Activated CD8-positive, alpha-beta memory T cell treated with anti-CD3 and anti-CD28 coated beads, Interleukin-2, amount 50 U/mL, for 1 hour (primary cell): ENCODE results near the gene FOXL2.

Experiments
- DNase-seq: peaks from one replicate; pipeline ENCODE4 v3.0.0-alpha.2; 2020; ENCODE audit errors: extremely low read depth

The FOXL2 gene

GRCh38 chr3:138945709-138946662 lies 951 bp downstream of the FOXL2 start:
- no peak for DNase-seq

GRCh38 chr3:138944929-138945708 lies 1.8 kb downstream of the FOXL2 start:
- DNase-seq = no peak

- DNase-seq = no peak
Measured at GRCh38 chr3:138944654-138944928, 2.3 kb downstream of the FOXL2 start.

GRCh38 chr3:138943724-138944653 lies 2.9 kb downstream of the FOXL2 start:
- DNase-seq = no peak

- no peak for DNase-seq
Measured at GRCh38 chr3:138942861-138943623, 3.9 kb downstream of the FOXL2 start.

- no peak for DNase-seq
Measured at GRCh38 chr3:138942271-138942670, 4.7 kb downstream of the FOXL2 start.

GRCh38 chr3:138941259-138941885 lies 5.6 kb downstream of the FOXL2 start:
- DNase-seq = no peak

GRCh38 chr3:138940446-138940845 lies 6.5 kb downstream of the FOXL2 start:
- DNase-seq = no peak

GRCh38 chr3:138939561-138940241 lies 7.2 kb downstream of the FOXL2 start:
- DNase-seq = no peak

- DNase-seq = no peak
Measured at GRCh38 chr3:138938877-138939560, 7.9 kb downstream of the FOXL2 start.

GRCh38 chr3:138938056-138938876 lies 8.7 kb downstream of the FOXL2 start:
- no peak for DNase-seq

GRCh38 chr3:138937690-138938055 lies 9.3 kb downstream of the FOXL2 start:
- DNase-seq = no peak

GRCh38 chr3:138936741-138937689 lies 9.9 kb downstream of the FOXL2 start:
- no peak for DNase-seq

- DNase-seq = no peak
Measured at GRCh38 chr3:138935863-138936740, 10.8 kb downstream of the FOXL2 start.

- no peak for DNase-seq
Measured at GRCh38 chr3:138935505-138935862, 11.5 kb downstream of the FOXL2 start.

- no peak for DNase-seq
Measured at GRCh38 chr3:138933981-138934691, 12.8 kb downstream of the FOXL2 start.
